ENCODE data around the gene FRMD4A. TPM values are rescaled to one million over a fixed set of nuclear protein-coding genes. Genes with fewer than 3 reads are reported as not detected.

FRMD4A gene
- total and polyA plus RNA-seq, 10 of the 15 experiments (the other 5 are each of a cell fraction or from before 2014, with no cell fraction given), result 17.8 to 75.2 (median 39.1) TPM

- H3K27ac ChIP-seq (ENCODE audit: control insufficient read depth, insufficient read depth), result no peak overlapping the region
- H3K4me1 ChIP-seq (ENCODE audit: control insufficient read depth, insufficient read depth, low read length), result no peaks in the 10 kb centered on the region
- no peak overlapping the region for H3K4me3 ChIP-seq
- H3K36me3 ChIP-seq (ENCODE audit: control insufficient read depth in 2 of 2, insufficient read depth in 2 of 2, low read length in 1 of 2), result no peaks in the 10 kb centered on the region
- H3K9me3 ChIP-seq (replicated peaks; ENCODE audit: control insufficient read depth, insufficient read depth, low read length), result no peaks in the 10 kb centered on the region
- ChIA-PET RAD21 (ENCODE audit: unreplicated experiment) (no interaction called here), SMC1A (ENCODE audit: uncharacterized antibody, unreplicated experiment) (no interaction called here), CTCF (no interaction called here), POLR2A (no interaction called here)
- in situ Hi-C loops (cut with MboI) (no loop called here), intact Hi-C loops (cut with micrococcal nuclease; ENCODE audit: unreplicated experiment) (no loop called here)
- H2AFZ ChIP-seq (ENCODE audit: control insufficient read depth, low read depth, low read length), result no peak overlapping the region
- no peak for FAIRE-seq
- TF ChIP-seq E4F1 (IDR thresholded peaks at IDR 0.05; ENCODE audit: borderline replicate concordance, partially characterized antibody) (no peak), YY1 (IDR thresholded peaks at IDR 0.05; ENCODE audit: low read depth, low read length) (no peak), ZNF622 (IDR thresholded peaks at IDR 0.05) (no peak), SP1 (IDR thresholded peaks at IDR 0.05; ENCODE audit: low read depth, low read length) (no peak), STAT1 (conservative IDR thresholded peaks at IDR 0.05) (no peak), GABPA (IDR thresholded peaks at IDR 0.05; ENCODE audit: low read depth) (no peak), PKNOX1 (IDR thresholded peaks at IDR 0.05) (no peak), RELA (IDR thresholded peaks at IDR 0.05; ENCODE audit: borderline replicate concordance, partially characterized antibody) (no peak), ZBTB4 (CRISPR knock-in tag; IDR thresholded peaks at IDR 0.05) (no peak), IKZF1 (conservative IDR thresholded peaks at IDR 0.05) (no peak), CBX3 (IDR thresholded peaks at IDR 0.05; ENCODE audit: borderline replicate concordance, low read depth) (no peak), NFIC (IDR thresholded peaks at IDR 0.05; ENCODE audit: low read depth, low read length) (no peak), TARDBP (IDR thresholded peaks at IDR 0.05; ENCODE audit: borderline replicate concordance) (no peak), E2F4 (IDR thresholded peaks at IDR 0.05; ENCODE audit: low read depth, low read length) (no peak), CREB1 (IDR thresholded peaks at IDR 0.05; ENCODE audit: low read depth) (no peak), TCF12 (IDR thresholded peaks at IDR 0.05; ENCODE audit: low read depth, low read length) (no peak), IRF4 (IDR thresholded peaks at IDR 0.05; ENCODE audit: low read depth, low read length) (no peak), SMAD5 (IDR thresholded peaks at IDR 0.05; ENCODE audit: low read depth) (no peak)
- H3K79me2 ChIP-seq (ENCODE audit: control insufficient read depth, insufficient read depth, low read length), result no peaks in the 10 kb centered on the region
- H4K20me1 ChIP-seq (ENCODE audit: control insufficient read depth, insufficient read depth), result no peaks in the 10 kb centered on the region
- WGBS (ENCODE audit: insufficient coverage, insufficient replicate concordance, low lambda C conversion rate, missing lambda C conversion rate), result 42% methylated on average over 7 of the region's 7 CpGs
- H3K27me3 ChIP-seq (replicated peaks in 1 of 2; ENCODE audit: control insufficient read depth in 2 of 2, insufficient read depth in 2 of 2, low read length in 1 of 2), result no peaks in the 10 kb centered on the region
- BruUV-seq (replicated peaks), result no TSS peak
- no peak overlapping the region for H3K4me2 ChIP-seq (ENCODE audit: control insufficient read depth, insufficient read depth)
- no peak for DNase-seq (ENCODE audit: low read depth, low spot score)
- H3K9ac ChIP-seq (ENCODE audit: control insufficient read depth, insufficient read depth, low read length), result no peak overlapping the region
- ATAC-seq, result no peak
Measured at GRCh38 chr10:14087566-14087965, 243.2 kb downstream of the FRMD4A start.

Data from GM12878 (cell line).